Spleen (tissue), 11 donors: ENCODE measurements around the gene EZH2. TPM values are rescaled to one million over a fixed set of nuclear protein-coding genes. Genes with fewer than 3 reads are reported as not detected.

Source experiments
- DNase-seq: peaks from one replicate; pipeline ENCODE4 v3.0.0-alpha.2; 2020
- H3K27ac ChIP-seq, 8 donors: fragments of 200-600 bp; sonication (generic) in 7 of 8; 1 replicate in 4 of 8; 2 replicates in 4 of 8; pipeline versions ENCODE4 v1.5.0 to v1.8.0; 2016 to 2021; ENCODE audit warnings: inconsistent platforms in 4 of 8, mild to moderate bottlenecking in 4 of 8, moderate library complexity in 1 of 8
- H3K27me3 ChIP-seq, 7 donors: fragments of 200-600 bp; sonication (generic) in 6 of 7; replicated peaks in 1 of 7; 1 replicate in 4 of 7; 2 replicates in 3 of 7; pipeline versions ENCODE4 v1.5.0 to v1.8.0; 2016 to 2021; ENCODE audit warnings: inconsistent platforms in 3 of 7, mild to moderate bottlenecking in 1 of 7
- H3K36me3 ChIP-seq, 6 donors: fragments of 200-600 bp; sonication (generic) in 5 of 6; 1 replicate in 4 of 6; 2 replicates in 2 of 6; pipeline versions ENCODE4 v1.5.0 to v1.8.0; 2016 to 2021; ENCODE audit warnings: inconsistent platforms in 2 of 6
- H3K4me1 ChIP-seq, 6 donors: fragments of 200-600 bp; sonication (generic) in 5 of 6; 1 replicate in 3 of 6; 2 replicates in 3 of 6; pipeline versions ENCODE4 v1.5.0 to v1.8.0; 2016 to 2021; ENCODE audit warnings: inconsistent platforms in 3 of 6
- H3K4me3 ChIP-seq, 8 donors: fragments of 200-600 bp; sonication (generic) in 7 of 8; 1 replicate in 4 of 8; 2 replicates in 4 of 8; pipeline versions ENCODE4 v1.5.0 to v1.8.0; 2016 to 2021; ENCODE audit warnings: inconsistent platforms in 4 of 8, mild to moderate bottlenecking in 4 of 8, moderate library complexity in 2 of 8
- H3K9me3 ChIP-seq, 8 donors: fragments of 200-600 bp; sonication (generic) in 7 of 8; 1 replicate in 4 of 8; 2 replicates in 4 of 8; pipeline versions ENCODE4 v1.5.0 to v1.8.0; 2016 to 2021; ENCODE audit warnings: inconsistent platforms in 4 of 8
- POLR2A ChIP-seq, 3 donors: fragments of 450-650 bp; IDR thresholded peaks; one replicate each; pipeline ENCODE4 v1.5.1; 2017; ENCODE audit warnings: antibody characterized with exemption in 3 of 3, mild to moderate bottlenecking in 1 of 3
- POLR2AphosphoS5 ChIP-seq, 3 donors: sonication (generic); formaldehyde crosslinking; IDR thresholded peaks; one replicate each; pipeline ENCODE4 v1.5.1; 2017; ENCODE audit warnings: antibody characterized with exemption in 3 of 3
- WGBS, 5 donors: extraction: QIAGEN DNeasy Blood & Tissue Kit in 3 of 5; methylation state at CpG; one replicate each; pipeline versions ENCODE4 v1.1.5 to v1.1.7; 2013 to 2018; 5-methylcytosine and 5-hydroxymethylcytosine counted together
- intact Hi-C: fragments of 100-400 bp; cut with DNase I; formaldehyde crosslinking; loops from one replicate; pipeline ENCODE4 v1.15.0; 2023; ENCODE audit warnings: low total_unique reads
- polyA plus RNA-seq, 3 donors: library from polyadenylated mRNA; stranded (reverse); fragments of 200-250 nt; gene quantifications; one replicate each; pipeline ENCODE4 v1.2.1, GENCODE V29; 2013
- total RNA-seq, 7 donors: library from RNA; depleted of rRNA in 3 of 7; stranded (reverse); fragments of >200 nt in 3 of 7; fragmentation: NEBNext Ultra II Directional in 4 of 7; extraction: Animal tissue kit (Norgen Biotek cat#: 25700) in 4 of 7; gene quantifications; one replicate each; pipeline versions ENCODE4 v1.1.0 to v1.2.1, GENCODE V29; 2016 to 2021
- TF ChIP-seq, protein P1 (sequence below), 11 experiments: fragments of 200-600 bp in 7 of 11; fragments of 450-650 bp in 4 of 11; sonication (generic) in 4 of 11; IDR thresholded peaks in 8 of 11; conservative IDR thresholded peaks in 3 of 11; 1 replicate in 7 of 11; 2 replicates in 4 of 11; pipeline versions ENCODE4 v1.4.0 to v1.8.0; 2016 to 2021; ENCODE audit warnings: antibody characterized with exemption in 11 of 11, inconsistent platforms in 4 of 11, mild to moderate bottlenecking in 1 of 11
- donor health status: healthy with polysubstance abuse.
- donor health status: DM: no; HTN: no; CAD: no; lungs with moderate emphysema.
- donor health status: DM: no; HTN: no; CAD: no.
- donor health status: Bipolar disorder and iron deficiency.
- donor health status: healthy.
- donor health status: DM: no; HTN: no; CAD: no.
- donor health status: DM: yes; HTN: yes; CAD: no.

Gene EZH2
- total and polyA plus RNA-seq, 10 donors: 5.0 to 14.5 (median 7.4) TPM

DNA sequence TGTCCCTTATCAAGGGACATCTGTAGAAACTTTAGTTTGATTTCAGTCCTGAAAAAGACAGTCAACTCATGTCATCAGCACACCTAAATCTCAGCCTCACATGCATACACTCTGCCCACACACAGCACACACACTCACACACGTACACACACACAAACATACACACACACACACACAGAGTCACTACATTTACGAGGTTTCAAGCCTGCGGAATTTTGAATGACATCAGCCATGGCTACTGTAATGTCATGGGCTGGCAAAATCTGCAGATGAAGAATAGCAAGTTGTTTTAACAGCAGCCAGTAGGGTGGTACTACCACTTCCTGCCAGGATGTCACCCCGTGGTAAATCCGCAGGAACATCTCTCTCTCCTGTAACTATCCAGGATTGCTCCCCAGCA is 37.1 kb upstream of the EZH2 start:
- intact Hi-C loops: no loop called here
- H3K4me1 ChIP-seq: no peaks in the 10 kb centered on the region
- WGBS, 5 donors: 66 to 78% (median 72%) methylated on average over 5 of the region's 5 CpGs
- H3K27me3 ChIP-seq: no peaks in the 10 kb centered on the region
- H3K4me3 ChIP-seq: no peak overlapping the region
- H3K36me3 ChIP-seq: no peaks in the 10 kb centered on the region
- DNase-seq: no peak
- H3K27ac ChIP-seq: no peak overlapping the region
- TF ChIP-seq, protein P1, sequence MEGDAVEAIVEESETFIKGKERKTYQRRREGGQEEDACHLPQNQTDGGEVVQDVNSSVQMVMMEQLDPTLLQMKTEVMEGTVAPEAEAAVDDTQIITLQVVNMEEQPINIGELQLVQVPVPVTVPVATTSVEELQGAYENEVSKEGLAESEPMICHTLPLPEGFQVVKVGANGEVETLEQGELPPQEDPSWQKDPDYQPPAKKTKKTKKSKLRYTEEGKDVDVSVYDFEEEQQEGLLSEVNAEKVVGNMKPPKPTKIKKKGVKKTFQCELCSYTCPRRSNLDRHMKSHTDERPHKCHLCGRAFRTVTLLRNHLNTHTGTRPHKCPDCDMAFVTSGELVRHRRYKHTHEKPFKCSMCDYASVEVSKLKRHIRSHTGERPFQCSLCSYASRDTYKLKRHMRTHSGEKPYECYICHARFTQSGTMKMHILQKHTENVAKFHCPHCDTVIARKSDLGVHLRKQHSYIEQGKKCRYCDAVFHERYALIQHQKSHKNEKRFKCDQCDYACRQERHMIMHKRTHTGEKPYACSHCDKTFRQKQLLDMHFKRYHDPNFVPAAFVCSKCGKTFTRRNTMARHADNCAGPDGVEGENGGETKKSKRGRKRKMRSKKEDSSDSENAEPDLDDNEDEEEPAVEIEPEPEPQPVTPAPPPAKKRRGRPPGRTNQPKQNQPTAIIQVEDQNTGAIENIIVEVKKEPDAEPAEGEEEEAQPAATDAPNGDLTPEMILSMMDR (IDR thresholded peaks at IDR 0.05 in 8 of 11, conservative IDR thresholded peaks at IDR 0.05 in 3 of 11): no peak
- TF ChIP-seq POLR2AphosphoS5 (IDR thresholded peaks at IDR 0.05) (no peak), POLR2A (IDR thresholded peaks at IDR 0.05) (no peak)
- no peaks in the 10 kb centered on the region for H3K9me3 ChIP-seq

DNA sequence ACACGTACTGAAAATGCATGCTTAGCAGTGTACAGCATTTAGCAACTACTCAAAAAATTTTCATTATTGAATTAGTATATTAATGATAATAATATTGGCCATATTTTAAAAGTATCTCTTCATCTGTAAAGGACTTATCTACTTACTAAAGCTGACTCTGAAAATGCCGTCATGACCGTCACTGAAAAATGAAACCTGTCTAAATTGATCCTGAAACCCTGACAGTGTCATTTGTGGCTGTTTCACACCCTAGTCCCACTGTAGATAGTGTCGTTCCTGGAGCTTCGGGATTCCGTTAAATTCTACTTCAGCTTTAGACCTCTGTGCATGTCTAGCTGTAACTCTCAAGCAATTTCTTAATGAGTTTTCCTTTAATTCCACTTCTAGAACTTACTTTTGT is 35.8 kb upstream of the EZH2 start:
- no peak for DNase-seq
- Histone ChIP-seq H3K27me3 (no peaks in the 10 kb centered on the region), H3K9me3 (no peaks in the 10 kb centered on the region), H3K4me1 (peaks cover 0 to 8% (median under 1%) of the 10 kb centered on the region in 6 donors), H3K4me3 (no peak overlapping the region), H3K36me3 (no peaks in the 10 kb centered on the region), H3K27ac (no peak overlapping the region)
- intact Hi-C loops: no loop called here
- WGBS, 5 donors: 73 to 83% (median 79%) methylated on average over 6 of the region's 6 CpGs
- TF ChIP-seq POLR2A (IDR thresholded peaks at IDR 0.05) (no peak), POLR2AphosphoS5 (IDR thresholded peaks at IDR 0.05) (no peak)
- TF ChIP-seq, protein P1 (IDR thresholded peaks at IDR 0.05 in 8 of 11, conservative IDR thresholded peaks at IDR 0.05 in 3 of 11): no peak

DNA sequence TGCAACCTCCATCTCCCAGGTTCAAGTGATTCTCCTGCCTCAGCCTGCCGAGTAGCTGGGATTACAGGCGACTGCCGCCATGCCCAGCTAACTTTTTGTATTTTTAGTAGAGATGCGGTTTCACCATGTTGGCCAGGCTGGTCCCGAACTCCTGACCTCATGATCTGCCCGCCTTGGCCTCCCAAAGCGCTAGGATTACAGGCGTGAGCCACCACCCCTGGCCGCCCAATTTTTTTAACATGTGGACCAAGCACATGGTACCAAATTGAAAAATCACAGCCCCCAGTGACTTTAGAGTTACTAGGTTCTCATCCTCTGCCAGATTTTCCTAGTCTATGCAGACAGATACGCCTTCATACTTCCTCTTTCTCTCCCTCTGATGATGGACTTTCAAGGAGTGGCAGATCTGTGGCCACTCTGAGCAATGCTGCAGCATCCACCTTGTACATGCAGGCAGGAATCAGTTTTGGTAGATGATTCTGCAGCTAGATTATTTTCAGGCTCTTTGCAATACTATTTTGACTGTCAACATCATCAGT is 34.0 kb upstream of the EZH2 start:
- peaks cover 2 to 25% (median 10%) of the 10 kb centered on the region in 6 donors for H3K4me1 ChIP-seq
- no peaks in the 10 kb centered on the region for H3K36me3 ChIP-seq
- TF ChIP-seq POLR2A (IDR thresholded peaks at IDR 0.05): no peak
- TF ChIP-seq, protein P1 (IDR thresholded peaks at IDR 0.05 in 8 of 11, conservative IDR thresholded peaks at IDR 0.05 in 3 of 11): no peak
- no peak for TF ChIP-seq POLR2AphosphoS5 (IDR thresholded peaks at IDR 0.05)
- no peaks in the 10 kb centered on the region for H3K9me3 ChIP-seq
- no peak for DNase-seq
- intact Hi-C loops: no loop called here
- H3K27me3 ChIP-seq: no peaks in the 10 kb centered on the region
- H3K4me3 ChIP-seq: no peak overlapping the region
- H3K27ac ChIP-seq: no peak overlapping the region
- WGBS, 5 donors: 82 to 89% (median 84%) methylated on average over 10 of the region's 10 CpGs

DNA sequence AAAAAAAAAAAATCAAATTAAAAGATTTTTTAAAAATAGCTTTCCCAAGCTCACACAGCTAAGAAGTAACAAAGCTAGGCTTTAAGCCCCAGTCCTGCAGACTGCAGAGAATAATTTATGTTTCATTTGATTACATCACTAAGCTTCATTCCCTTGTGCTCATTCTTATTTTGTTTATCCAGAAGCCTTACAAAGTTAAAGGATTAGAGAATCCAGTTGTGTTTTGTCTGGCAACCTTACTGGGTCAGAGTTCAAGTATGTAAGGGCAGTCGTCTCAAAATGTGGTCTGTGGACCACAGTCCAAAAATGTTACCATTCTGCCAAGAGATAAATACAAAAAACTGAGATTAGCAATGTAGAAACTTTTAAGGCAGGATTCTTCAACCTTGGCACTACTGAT is 32.1 kb upstream of the EZH2 start:
- DNase-seq: no peak
- Histone ChIP-seq H3K27ac (no peak overlapping the region), H3K36me3 (no peaks in the 10 kb centered on the region), H3K27me3 (no peaks in the 10 kb centered on the region), H3K4me3 (no peak overlapping the region), H3K4me1 (peaks cover 2 to 31% (median 10%) of the 10 kb centered on the region in 6 donors), H3K9me3 (no peaks in the 10 kb centered on the region)
- intact Hi-C loops: no loop called here
- TF ChIP-seq POLR2A (IDR thresholded peaks at IDR 0.05) (no peak), POLR2AphosphoS5 (IDR thresholded peaks at IDR 0.05) (no peak)
- TF ChIP-seq, protein P1 (IDR thresholded peaks at IDR 0.05 in 8 of 11, conservative IDR thresholded peaks at IDR 0.05 in 3 of 11): no peak
- 52 to 68% (median 55%) methylated on average over 1 of the region's 1 CpG for WGBS, 5 donors
